Neural progenitor cell (in vitro differentiated cells): ENCODE measurements around the gene ADRA2C.

ENCODE experiments used
- CTCF ChIP-seq: fragments of 200-600 bp; sonication (generic); IDR thresholded peaks from 2 replicates; pipeline ENCODE4 v1.5.1; 2017; ENCODE audit warnings: antibody characterized with exemption, mild to moderate bottlenecking
- EZH2phosphoT487 ChIP-seq: fragments of 200-600 bp; sonication (generic); IDR thresholded peaks from 2 replicates; pipeline ENCODE4 v1.6.1; 2017; ENCODE audit warnings: antibody characterized with exemption

- no peak for TF ChIP-seq CTCF
- TF ChIP-seq EZH2phosphoT487: no peak
Measured at GRCh38 chr4:3746701-3747580, 19.2 kb upstream of the ADRA2C start.
